Testis (tissue), 2 donors: ENCODE data around the gene TAGLN2.

Experiments
- CTCF ChIP-seq, 3 experiments: fragments of 450-650 bp in 2 of 3; fragments of 200-600 bp in 1 of 3; sonication (generic) in 1 of 3; IDR thresholded peaks; one replicate each; pipeline ENCODE4 v1.5.1; 2016 to 2019; ENCODE audit warnings: antibody characterized with exemption in 3 of 3, mild to moderate bottlenecking in 2 of 3, moderate library complexity in 1 of 3
- POLR2A ChIP-seq: fragments of 450-650 bp; IDR thresholded peaks from one replicate; pipeline ENCODE4 v1.6.1; 2017; ENCODE audit warnings: antibody characterized with exemption, mild to moderate bottlenecking, moderate library complexity

GRCh38 chr1:159896546-159896930, 28.8 kb downstream of the TAGLN2 start:
- TF ChIP-seq CTCF (IDR thresholded peaks at IDR 0.05) (no peak), POLR2A (no peak)
